Transverse colon (tissue), 4 donors: ENCODE data around the gene COQ3. TPM values are rescaled to one million over a fixed set of nuclear protein-coding genes. Genes with fewer than 3 reads are reported as not detected.

ENCODE experiments used
- DNase-seq: peaks from one replicate; pipeline ENCODE4 v3.0.0-alpha.2; 2019
- H3K27ac ChIP-seq, 4 donors: fragments of 200-600 bp; sonication (generic); 2 replicates each; pipeline ENCODE4 v1.5.1; 2016 to 2018; ENCODE audit warnings: inconsistent platforms in 4 of 4
- H3K27me3 ChIP-seq: fragments of 200-600 bp; sonication (generic); 2 replicates; pipeline ENCODE4 v1.5.1; 2017; ENCODE audit warnings: inconsistent platforms
- H3K36me3 ChIP-seq, 4 donors: fragments of 200-600 bp; sonication (generic); 2 replicates each; pipeline ENCODE4 v1.5.1; 2017 to 2019; ENCODE audit warnings: inconsistent platforms in 4 of 4
- H3K4me1 ChIP-seq, 4 donors: fragments of 200-600 bp; sonication (generic); 2 replicates each; pipeline ENCODE4 v1.5.1; 2017 to 2020; ENCODE audit warnings: inconsistent platforms in 4 of 4
- H3K4me3 ChIP-seq, 4 donors: fragments of 200-600 bp; sonication (generic); 1 replicate in 1 of 4; 2 replicates in 3 of 4; pipeline versions ENCODE4 v1.5.1 to v1.6.1; 2017 to 2019; ENCODE audit warnings: inconsistent platforms in 4 of 4
- H3K9me3 ChIP-seq, 2 donors: fragments of 200-600 bp; sonication (generic); 2 replicates each; pipeline ENCODE4 v1.5.1; 2017 to 2019; ENCODE audit warnings: inconsistent platforms in 2 of 2
- CTCF ChIP-seq, 5 experiments: fragments of 200-600 bp in 3 of 5; fragments of 450-650 bp in 2 of 5; sonication (generic) in 3 of 5; IDR thresholded peaks; 1 replicate in 2 of 5; 2 replicates in 3 of 5; pipeline ENCODE4 v1.5.1; 2016 to 2017; ENCODE audit warnings: antibody characterized with exemption in 5 of 5, inconsistent platforms in 3 of 5, mild to moderate bottlenecking in 2 of 5, moderate library complexity in 1 of 5
- EP300 ChIP-seq: sonication (generic); formaldehyde crosslinking; IDR thresholded peaks from one replicate; pipeline ENCODE4 v1.6.1; 2017; ENCODE audit warnings: antibody characterized with exemption, low read depth
- POLR2A ChIP-seq: fragments of 450-650 bp; IDR thresholded peaks from one replicate; pipeline ENCODE4 v1.6.1; 2016; ENCODE audit warnings: antibody characterized with exemption, mild to moderate bottlenecking, moderate library complexity
- POLR2AphosphoS5 ChIP-seq, 3 donors: sonication (generic); formaldehyde crosslinking; IDR thresholded peaks; one replicate each; pipeline ENCODE4 v1.6.1; 2016; ENCODE audit warnings: antibody characterized with exemption in 3 of 3
- WGBS, 2 donors: methylation state at CpG; one replicate each; pipeline ENCODE4 v1.1.5; 2018; ENCODE audit warnings: low coverage in 1 of 2; 5-methylcytosine and 5-hydroxymethylcytosine counted together
- in situ Hi-C, 4 donors: fragments of 200-750 bp; cut with MboI; loops; one replicate each; pipeline versions ENCODE4 v1.15.0 to v1.15.1; 2017; ENCODE audit warnings: low sequenced_read_pairs in 3 of 4, low pct_ligation_motif_present in 1 of 4, low pct_unique_long_range_greater_than_20kb in 1 of 4
- intact Hi-C: fragments of 100-400 bp; cut with DNase I; formaldehyde crosslinking; loops from one replicate; pipeline ENCODE4 v1.15.1; 2023; ENCODE audit warnings: low total_unique reads
- total RNA-seq, 4 donors: library from RNA; depleted of rRNA; stranded (reverse); fragments of >200 nt; gene quantifications; one replicate each; pipeline ENCODE4 v1.1.0, GENCODE V29; 2016

COQ3 gene
- total RNA-seq, 4 donors from 2014 or later: 4.9 to 5.1 TPM; not detected in 2

DNA sequence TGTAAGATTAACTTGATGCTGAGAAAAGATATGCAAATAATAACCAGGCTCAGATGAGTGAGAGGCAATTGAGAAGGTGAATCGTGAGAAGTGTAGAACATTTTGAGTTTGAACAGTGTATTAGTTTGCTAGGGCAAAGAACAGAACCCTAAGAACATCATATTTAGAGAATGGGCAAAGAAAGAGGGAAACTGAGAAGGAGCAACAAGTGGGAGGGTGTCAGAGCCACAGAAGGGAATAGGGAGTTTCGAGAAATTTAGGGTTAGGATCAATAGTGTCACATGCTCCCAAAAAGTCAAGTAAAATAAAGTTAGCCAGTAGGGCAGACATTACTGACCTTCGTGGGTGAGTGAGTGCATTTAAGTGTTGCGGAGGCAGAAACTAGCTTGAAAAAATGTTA is 39.0 kb downstream of the COQ3 start:
- intact Hi-C loops (no loop called here), in situ Hi-C loops (no loop called here)
- TF ChIP-seq POLR2AphosphoS5 (IDR thresholded peaks at IDR 0.05): no peak
- TF ChIP-seq EP300: no peak
- TF ChIP-seq CTCF (IDR thresholded peaks at IDR 0.05): no peak
- TF ChIP-seq POLR2A: no peak
- Histone ChIP-seq H3K9me3 (no peaks in the 10 kb centered on the region), H3K27me3 (peaks cover 22% of the 10 kb centered on the region), H3K4me1 (peaks cover 0 to 8% (median 4%) of the 10 kb centered on the region in 4 donors), H3K27ac (no peak overlapping the region), H3K36me3 (no peaks in the 10 kb centered on the region), H3K4me3 (no peak overlapping the region)
- DNase-seq: no peak
- WGBS, 2 donors: 49 to 77% methylated on average over 4 of the region's 4 CpGs

GRCh38 chr6:99353126-99353525 is 40.9 kb downstream of the COQ3 start:
- no peak for DNase-seq
- no peaks in the 10 kb centered on the region for H3K36me3 ChIP-seq
- H3K4me3 ChIP-seq: no peak overlapping the region
- intact Hi-C loops (no loop called here), in situ Hi-C loops (no loop called here)
- peaks cover 0 to 13% (median 4%) of the 10 kb centered on the region in 4 donors for H3K4me1 ChIP-seq
- no peaks in the 10 kb centered on the region for H3K9me3 ChIP-seq
- 83 to 85% methylated on average over 8 to 9 of the region's 9 CpGs for whole genome bisulfite sequencing, 2 donors
- H3K27ac ChIP-seq: no peak overlapping the region
- H3K27me3 ChIP-seq: peaks cover 36% of the 10 kb centered on the region
- TF ChIP-seq CTCF (IDR thresholded peaks at IDR 0.05): no peak

GRCh38 chr6:99350573-99350972 is 43.4 kb downstream of the COQ3 start:
- Histone ChIP-seq H3K27me3 (peaks cover 36% of the 10 kb centered on the region), H3K4me3 (peak overlapping the region in 2 of 4 donors; percentile 55 to 68), H3K4me1 (peaks cover 0 to 13% (median 4%) of the 10 kb centered on the region in 4 donors), H3K9me3 (no peaks in the 10 kb centered on the region), H3K36me3 (no peaks in the 10 kb centered on the region), H3K27ac (peak overlapping the region in 1 of 4 donors; percentile 78)
- TF ChIP-seq POLR2AphosphoS5 (IDR thresholded peaks at IDR 0.05) (no peak), CTCF (IDR thresholded peaks at IDR 0.05) (no peak), POLR2A (no peak), EP300 (no peak)
- in situ Hi-C loops (no loop called here), intact Hi-C loops (no loop called here)
- WGBS, 2 donors: 7 to 31% methylated on average over 7 to 10 of the region's 10 CpGs
- DNase-seq: no peak

DNA sequence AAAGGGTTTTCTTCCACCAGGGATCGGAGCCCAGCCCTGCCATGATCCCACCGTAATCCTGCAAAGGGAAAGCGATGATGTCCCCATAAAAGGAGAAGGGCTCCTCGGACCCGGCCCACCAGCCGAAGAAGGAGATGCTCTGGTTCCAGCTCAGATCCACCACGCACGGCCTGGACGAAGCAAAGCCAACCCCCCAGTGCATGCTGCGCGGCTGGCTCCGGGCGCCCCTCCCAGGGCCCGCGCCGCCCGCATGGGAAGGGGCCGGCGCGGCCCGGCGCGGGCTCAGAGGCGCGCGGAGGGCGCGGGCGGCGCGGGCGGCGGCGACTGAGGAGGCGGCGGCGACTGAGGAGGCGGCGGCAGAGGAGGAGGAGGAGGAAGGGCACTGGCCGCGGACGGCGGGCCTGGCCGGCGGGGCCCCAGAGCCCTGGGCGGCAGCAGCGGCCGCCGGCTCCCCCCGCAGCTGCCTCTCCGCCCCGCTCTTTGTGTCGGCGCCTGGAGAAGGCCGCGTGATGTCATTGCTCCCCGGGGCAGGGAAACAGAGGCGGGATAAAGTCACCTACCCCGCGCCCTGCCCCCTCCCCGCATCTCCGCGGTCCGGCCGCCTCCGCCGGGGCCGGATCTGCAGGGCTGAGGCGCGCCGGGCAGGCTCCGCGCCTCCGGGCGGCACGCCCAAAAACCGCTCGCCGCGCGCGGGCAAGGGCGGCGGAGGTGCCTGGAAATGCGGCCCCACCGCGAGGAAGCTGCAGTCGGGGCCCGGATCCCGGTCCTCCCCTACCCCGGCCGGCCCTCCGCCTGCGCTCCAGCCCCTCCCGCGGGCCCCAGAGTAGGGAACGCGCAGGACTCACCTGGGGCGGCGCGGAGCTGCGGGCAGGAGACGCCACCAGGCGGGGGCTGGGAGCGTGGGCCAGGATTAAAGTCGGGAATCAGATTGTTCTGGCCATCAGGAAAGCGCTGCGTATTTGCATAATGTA is 44.5 kb downstream of the COQ3 start, which contains the start of gene FAXC:
Gene FAXC, minus strand, starts transcription at position 504 of the 971 bp plus-strand sequence. Its CDS starts 302 bp downstream, at position 202.
- intact Hi-C loops: no loop called here
- DNase-seq: peak; percentile 29
- Histone ChIP-seq H3K4me3 (peak within 1 kb of the TSS; percentile 55 to 70 (median 66)), H3K27ac (peak within 1 kb of the TSS; percentile 71 to 87 (median 80)), H3K4me1 (peaks cover 0 to 13% (median 4%) of the 10 kb centered on the region in 4 donors), H3K27me3 (peaks cover 36% of the 10 kb centered on the region), H3K36me3 (no peaks in the 10 kb centered on the region), H3K9me3 (no peaks in the 10 kb centered on the region)
- in situ Hi-C loops: no loop called here
- WGBS, 2 donors: 1% methylated on average over 72 of the region's 108 CpGs; no CpG with 5 or more reads in 1 of the 2 donors
- peak in 4 of 5 experiments; percentile 17 to 30 (median 24) for TF ChIP-seq CTCF (IDR thresholded peaks at IDR 0.05)
- no peak for TF ChIP-seq POLR2A
